ENCODE data around the gene KLHL21.

The KLHL21 gene

DNA sequence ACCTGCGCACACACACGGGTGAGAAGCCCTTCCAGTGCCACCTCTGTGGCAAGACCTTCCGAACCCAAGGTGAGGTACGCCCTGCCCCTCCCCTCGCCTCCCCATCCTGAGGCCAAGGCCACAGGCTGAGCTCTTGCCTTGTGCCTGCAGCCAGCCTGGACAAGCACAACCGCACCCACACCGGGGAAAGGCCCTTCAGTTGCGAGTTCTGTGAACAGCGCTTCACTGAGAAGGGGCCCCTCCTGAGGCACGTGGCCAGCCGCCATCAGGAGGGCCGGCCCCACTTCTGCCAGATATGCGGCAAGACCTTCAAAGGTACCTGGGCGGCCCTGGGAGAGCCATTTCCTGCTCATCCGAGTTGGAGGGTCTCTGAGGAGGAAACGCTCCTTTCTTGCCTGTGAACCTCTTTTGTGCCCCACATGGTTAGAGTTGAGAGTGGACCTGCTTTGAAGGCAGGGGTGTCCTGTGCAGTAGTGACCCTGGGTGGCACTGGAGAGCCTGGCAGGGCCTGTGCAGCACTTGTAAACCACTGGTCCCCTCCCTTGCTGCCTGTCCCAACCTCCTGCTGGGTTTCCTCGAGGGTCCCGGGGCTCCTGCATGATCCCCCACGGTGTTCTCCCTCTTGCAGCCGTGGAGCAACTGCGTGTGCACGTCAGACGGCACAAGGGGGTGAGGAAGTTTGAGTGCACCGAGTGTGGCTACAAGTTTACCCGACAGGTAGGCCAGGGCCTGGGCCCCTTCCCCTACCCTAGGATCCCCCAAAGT is 14.4 kb downstream of the KLHL21 start:
- no peak for DNase-seq (ENCODE audit: extremely low read depth, low read depth)
- TF ChIP-seq, protein P1, sequence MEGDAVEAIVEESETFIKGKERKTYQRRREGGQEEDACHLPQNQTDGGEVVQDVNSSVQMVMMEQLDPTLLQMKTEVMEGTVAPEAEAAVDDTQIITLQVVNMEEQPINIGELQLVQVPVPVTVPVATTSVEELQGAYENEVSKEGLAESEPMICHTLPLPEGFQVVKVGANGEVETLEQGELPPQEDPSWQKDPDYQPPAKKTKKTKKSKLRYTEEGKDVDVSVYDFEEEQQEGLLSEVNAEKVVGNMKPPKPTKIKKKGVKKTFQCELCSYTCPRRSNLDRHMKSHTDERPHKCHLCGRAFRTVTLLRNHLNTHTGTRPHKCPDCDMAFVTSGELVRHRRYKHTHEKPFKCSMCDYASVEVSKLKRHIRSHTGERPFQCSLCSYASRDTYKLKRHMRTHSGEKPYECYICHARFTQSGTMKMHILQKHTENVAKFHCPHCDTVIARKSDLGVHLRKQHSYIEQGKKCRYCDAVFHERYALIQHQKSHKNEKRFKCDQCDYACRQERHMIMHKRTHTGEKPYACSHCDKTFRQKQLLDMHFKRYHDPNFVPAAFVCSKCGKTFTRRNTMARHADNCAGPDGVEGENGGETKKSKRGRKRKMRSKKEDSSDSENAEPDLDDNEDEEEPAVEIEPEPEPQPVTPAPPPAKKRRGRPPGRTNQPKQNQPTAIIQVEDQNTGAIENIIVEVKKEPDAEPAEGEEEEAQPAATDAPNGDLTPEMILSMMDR (IDR thresholded peaks at IDR 0.05; ENCODE audit: low read depth, low read length) = no peak

DNA sequence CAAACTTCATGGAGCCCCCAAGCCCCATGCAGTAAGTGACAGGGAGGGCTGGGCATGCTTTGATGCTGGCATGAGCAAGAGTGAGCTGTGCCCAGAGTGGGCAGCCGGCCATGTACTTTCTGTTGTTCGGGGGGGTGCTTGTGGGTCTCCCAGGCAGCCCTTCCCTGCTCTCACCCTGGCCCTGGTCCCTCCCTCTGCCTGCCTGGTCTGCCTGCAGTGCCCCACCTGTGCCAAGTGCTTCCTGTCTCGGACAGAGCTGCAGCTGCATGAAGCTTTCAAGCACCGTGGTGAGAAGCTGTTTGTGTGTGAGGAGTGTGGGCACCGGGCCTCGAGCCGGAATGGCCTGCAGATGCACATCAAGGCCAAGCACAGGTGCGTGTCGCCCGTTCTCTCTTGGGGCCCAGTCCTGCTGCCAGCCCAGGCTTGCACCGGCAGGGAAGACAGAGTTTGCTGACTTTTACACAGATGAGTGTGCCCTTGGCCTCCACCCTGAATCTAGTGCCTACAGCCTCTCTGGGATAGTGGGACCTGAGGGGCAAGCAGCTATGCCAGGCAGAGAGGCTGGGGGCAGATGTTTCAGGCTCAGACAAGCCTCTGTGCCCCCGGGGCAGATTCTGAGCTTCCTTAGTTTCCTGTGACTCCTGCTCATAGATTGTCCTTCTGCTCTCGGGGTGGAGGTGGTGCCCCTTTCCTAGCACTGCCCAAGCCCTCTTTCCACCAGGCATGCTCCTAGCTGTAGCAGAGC is 15.2 kb downstream of the KLHL21 start:
- DNase-seq (ENCODE audit: extremely low read depth, low read depth) = no peak

DNA sequence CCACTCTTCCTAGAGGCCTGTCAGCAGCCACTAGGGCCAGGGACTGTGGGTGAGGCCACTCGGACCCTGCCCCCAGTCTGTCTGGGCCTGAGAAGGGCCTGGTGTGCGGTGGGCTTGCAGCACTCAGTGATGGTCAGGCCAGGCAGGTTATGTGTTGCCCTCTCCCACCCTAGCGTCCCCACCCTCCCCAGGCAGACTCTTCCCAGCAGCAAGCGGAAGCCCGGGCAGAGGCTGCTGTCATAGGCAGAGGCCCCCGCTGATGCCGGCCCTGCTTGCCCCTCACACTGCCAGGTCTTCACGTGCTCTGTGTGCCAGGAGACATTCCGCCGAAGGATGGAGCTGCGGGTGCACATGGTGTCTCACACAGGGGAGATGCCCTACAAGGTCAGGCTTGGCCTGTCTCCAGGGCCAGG is 16.3 kb downstream of the KLHL21 start:
- DNase-seq (ENCODE audit: extremely low read depth, low read depth) = no peak
- TF ChIP-seq, protein P1 (IDR thresholded peaks at IDR 0.05; ENCODE audit: low read depth, low read length) = no peak

More for the DNA sequence above, 15.2 kb downstream of the KLHL21 start:
- TF ChIP-seq, protein P1 (IDR thresholded peaks at IDR 0.05; ENCODE audit: low read depth, low read length) = no peak

DNA sequence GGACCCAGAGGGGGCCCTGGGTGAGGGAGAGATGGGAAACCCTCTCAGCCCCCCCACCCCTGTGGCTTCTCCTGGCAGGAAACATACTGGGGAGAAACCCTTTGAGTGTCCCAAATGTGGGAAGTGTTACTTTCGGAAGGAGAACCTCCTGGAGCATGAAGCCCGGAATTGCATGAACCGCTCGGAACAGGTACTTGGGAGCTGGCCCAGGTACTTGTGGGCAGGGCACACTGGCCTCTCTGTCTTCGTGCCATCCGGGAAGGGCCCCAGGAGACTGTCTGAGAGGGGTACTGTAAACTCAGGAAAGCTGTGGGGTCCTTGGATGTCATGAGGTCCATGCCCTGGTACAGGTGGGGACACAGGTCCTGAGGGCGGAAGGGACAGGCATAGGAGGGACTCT is 16.8 kb downstream of the KLHL21 start:
- TF ChIP-seq, protein P1 (IDR thresholded peaks at IDR 0.05; ENCODE audit: low read depth, low read length) = no peak

DNA sequence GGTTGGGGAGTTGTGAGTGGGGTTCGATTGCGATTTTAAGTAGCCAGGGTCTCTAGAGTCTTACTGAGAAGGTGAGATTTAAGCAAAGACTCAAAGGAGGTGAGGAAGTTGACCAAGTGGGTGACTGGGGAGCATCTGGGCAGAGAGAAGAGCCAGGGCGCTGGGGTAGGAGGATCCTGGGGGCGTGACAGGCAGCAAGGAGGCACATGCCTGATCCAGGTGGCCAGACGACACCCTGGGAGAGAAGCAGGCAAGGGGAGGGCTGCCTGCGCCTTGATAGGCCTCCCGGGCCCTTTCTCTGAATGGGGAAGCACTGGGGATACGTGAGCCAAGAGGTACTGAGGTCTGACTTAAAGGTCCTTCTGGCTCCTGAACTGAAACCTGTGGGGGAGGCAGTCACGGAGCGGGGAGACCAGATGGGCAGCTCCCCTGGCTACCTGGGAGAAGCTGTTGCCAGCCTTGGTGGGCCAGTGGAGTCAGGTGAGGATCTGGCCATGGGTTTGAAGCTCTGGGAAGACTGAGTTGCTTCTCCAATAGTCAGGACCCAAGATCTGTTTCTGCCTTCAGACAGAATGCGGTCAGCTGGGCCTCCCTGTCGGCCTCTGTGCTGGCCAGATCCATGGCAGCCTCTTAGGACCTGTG is 17.5 kb downstream of the KLHL21 start:
- TF ChIP-seq, protein P1 (IDR thresholded peaks at IDR 0.05; ENCODE audit: low read depth, low read length) = no peak
- DNase-seq (ENCODE audit: extremely low read depth, low read depth) = no peak

More for the DNA sequence above, 16.8 kb downstream of the KLHL21 start:
- DNase-seq (ENCODE audit: extremely low read depth, low read depth) = no peak

DNA sequence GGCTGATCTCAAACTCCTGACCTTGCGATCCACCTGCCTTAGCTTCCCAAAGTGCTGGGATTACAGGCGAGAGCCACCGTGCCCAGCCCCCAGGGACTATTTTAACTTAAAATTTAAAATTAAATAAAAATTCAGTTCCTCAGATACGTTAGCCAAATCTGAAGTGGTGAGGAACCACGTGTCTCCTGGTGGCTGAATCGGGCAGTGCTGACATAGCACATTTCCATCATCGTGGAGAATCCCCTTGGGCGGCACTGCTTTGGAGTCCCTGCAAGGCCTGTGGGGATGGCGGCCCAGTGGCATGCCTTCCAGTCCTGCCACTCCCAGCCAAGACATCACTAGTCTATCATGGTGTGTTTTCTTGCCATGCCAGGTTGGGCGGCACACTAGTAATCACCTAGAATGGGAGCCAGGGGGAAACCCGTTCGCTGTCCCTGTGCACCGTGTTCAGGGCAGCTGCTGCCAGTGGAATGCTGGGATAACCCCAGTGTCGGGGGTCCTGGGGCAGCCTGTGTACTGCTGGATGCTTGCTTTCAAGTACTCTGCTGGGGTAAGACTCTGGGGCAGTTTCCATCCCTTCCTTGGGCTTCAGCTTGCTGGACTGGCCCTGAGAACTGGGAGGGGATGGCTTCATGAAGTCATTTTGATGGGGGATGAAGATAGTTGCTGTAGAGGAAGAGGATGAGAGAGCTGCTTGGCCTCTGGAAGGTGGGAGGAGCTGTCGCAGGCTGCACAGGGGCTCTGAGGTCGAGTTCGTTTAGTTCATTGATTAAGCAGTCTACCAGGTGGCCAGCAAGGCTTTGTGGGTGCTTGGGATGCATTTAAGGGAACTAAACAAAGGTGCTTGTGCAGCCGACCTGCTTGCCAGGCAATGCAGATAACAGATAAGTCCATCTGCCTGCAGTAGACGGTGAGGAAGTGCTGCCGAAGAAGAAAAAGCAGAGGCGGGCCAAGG is 18.3 kb downstream of the KLHL21 start:
- DNase-seq (ENCODE audit: extremely low read depth, low read depth) = no peak
- TF ChIP-seq, protein P1 (IDR thresholded peaks at IDR 0.05; ENCODE audit: low read depth, low read length) = no peak
